ENCODE data around the gene KCNS3. TPM values are rescaled to one million over a fixed set of nuclear protein-coding genes. Genes with fewer than 3 reads are reported as not detected.
"Not testable (repeated sequence)": the region's sequence is repeated elsewhere in the genome, so short reads cannot be mapped to it uniquely, and the experiment has no call there.

KCNS3 gene
- total RNA-seq, 1 experiment from 2014 or later: 0.20 TPM

GRCh38 chr2:17961789-17962188 is 83.3 kb downstream of the KCNS3 start:
- H3K36me3 Mint-ChIP-seq (ENCODE audit: insufficient read depth, unreplicated experiment): no peaks in the 10 kb centered on the region
- intact Hi-C loops (cut with micrococcal nuclease; ENCODE audit: unreplicated experiment): no loop called here
- no peak for TF ChIP-seq CTCF (IDR thresholded peaks at IDR 0.05; ENCODE audit: insufficient read depth in 1 of 2, low read depth in 1 of 2, low read length in 1 of 2, severe bottlenecking in 1 of 2, unreplicated experiment in 1 of 2)
- no peaks in the 10 kb centered on the region for H3K27me3 ChIP-seq (replicated peaks; ENCODE audit: control insufficient read depth, insufficient read depth, low read length)
- CTCF ChIA-PET: no interaction called here
- H3K36me3 ChIP-seq (ENCODE audit: control insufficient read depth, insufficient read depth, low read length): no peaks in the 10 kb centered on the region
- H3K27me3 Mint-ChIP-seq (ENCODE audit: insufficient read depth, unreplicated experiment): peaks cover 7% of the 10 kb centered on the region
- POLR2A ChIA-PET: no interaction called here
- peaks cover 13% of the 10 kb centered on the region for H3K9me3 Mint-ChIP-seq (ENCODE audit: unreplicated experiment)
- H3K27ac Mint-ChIP-seq (ENCODE audit: unreplicated experiment): no peak overlapping the region
- no peaks in the 10 kb centered on the region for H3K4me1 Mint-ChIP-seq (ENCODE audit: low read depth, unreplicated experiment)
- no peak overlapping the region for H3K4me3 Mint-ChIP-seq (ENCODE audit: unreplicated experiment)
- H3K9me3 ChIP-seq: no peaks in the 10 kb centered on the region
- no TSS peak for BruUV-seq (replicated peaks)
- no peak for DNase-seq
- H3K4me3 ChIP-seq (ENCODE audit: low read depth, low read length): no peak overlapping the region
- no peaks in the 10 kb centered on the region for H3K4me1 ChIP-seq

GRCh38 chr2:17962876-17963275 is 84.4 kb downstream of the KCNS3 start:
- no peaks in the 10 kb centered on the region for H3K36me3 Mint-ChIP-seq (ENCODE audit: insufficient read depth, unreplicated experiment)
- intact Hi-C loops (cut with micrococcal nuclease; ENCODE audit: unreplicated experiment): no loop called here
- no peak overlapping the region for H3K4me3 Mint-ChIP-seq (ENCODE audit: unreplicated experiment)
- DNase-seq: no peak
- H3K4me3 ChIP-seq (ENCODE audit: low read depth, low read length): no peak overlapping the region
- H3K27me3 ChIP-seq (replicated peaks; ENCODE audit: control insufficient read depth, insufficient read depth, low read length): no peaks in the 10 kb centered on the region
- no peak for TF ChIP-seq CTCF (IDR thresholded peaks at IDR 0.05; ENCODE audit: insufficient read depth in 1 of 2, low read depth in 1 of 2, low read length in 1 of 2, severe bottlenecking in 1 of 2, unreplicated experiment in 1 of 2)
- no peaks in the 10 kb centered on the region for H3K4me1 Mint-ChIP-seq (ENCODE audit: low read depth, unreplicated experiment)
- H3K27me3 Mint-ChIP-seq (ENCODE audit: insufficient read depth, unreplicated experiment): peaks cover 7% of the 10 kb centered on the region
- H3K9me3 ChIP-seq: no peaks in the 10 kb centered on the region
- BruUV-seq (replicated peaks): no TSS peak
- POLR2A ChIA-PET: no interaction called here
- H3K9me3 Mint-ChIP-seq (ENCODE audit: unreplicated experiment): peaks cover 13% of the 10 kb centered on the region
- H3K36me3 ChIP-seq (ENCODE audit: control insufficient read depth, insufficient read depth, low read length): no peaks in the 10 kb centered on the region
- no peak overlapping the region for H3K27ac Mint-ChIP-seq (ENCODE audit: unreplicated experiment)
- CTCF ChIA-PET: no interaction called here
- no peaks in the 10 kb centered on the region for H3K4me1 ChIP-seq

GRCh38 chr2:17963571-17963970 is 85.1 kb downstream of the KCNS3 start:
- H3K9me3 Mint-ChIP-seq (ENCODE audit: unreplicated experiment): peaks cover 13% of the 10 kb centered on the region
- POLR2A ChIA-PET; H3K36me3 ChIP-seq (ENCODE audit: control insufficient read depth, insufficient read depth, low read length); H3K4me1 Mint-ChIP-seq (ENCODE audit: low read depth, unreplicated experiment); H3K27me3 ChIP-seq (replicated peaks; ENCODE audit: control insufficient read depth, insufficient read depth, low read length); H3K4me3 ChIP-seq (ENCODE audit: low read depth, low read length); BruUV-seq (replicated peaks); H3K4me3 Mint-ChIP-seq (ENCODE audit: unreplicated experiment); DNase-seq; H3K9me3 ChIP-seq; intact Hi-C loops (cut with micrococcal nuclease; ENCODE audit: unreplicated experiment); CTCF ChIA-PET; H3K4me1 ChIP-seq; H3K36me3 Mint-ChIP-seq (ENCODE audit: insufficient read depth, unreplicated experiment); H3K27ac Mint-ChIP-seq (ENCODE audit: unreplicated experiment): not testable (repeated sequence)
- peaks cover 11% of the 10 kb centered on the region for H3K27me3 Mint-ChIP-seq (ENCODE audit: insufficient read depth, unreplicated experiment)

- Mint-ChIP-seq H3K36me3 (ENCODE audit: insufficient read depth, unreplicated experiment) (no peaks in the 10 kb centered on the region), H3K9me3 (ENCODE audit: unreplicated experiment) (peaks cover 13% of the 10 kb centered on the region), H3K27ac (ENCODE audit: unreplicated experiment) (no peak overlapping the region), H3K27me3 (ENCODE audit: insufficient read depth, unreplicated experiment) (peaks cover 13% of the 10 kb centered on the region), H3K4me1 (ENCODE audit: low read depth, unreplicated experiment) (no peaks in the 10 kb centered on the region), H3K4me3 (ENCODE audit: unreplicated experiment) (no peak overlapping the region)
- no TSS peak for BruUV-seq (replicated peaks)
- intact Hi-C loops (cut with micrococcal nuclease; ENCODE audit: unreplicated experiment): no loop called here
- H3K4me1 ChIP-seq: no peaks in the 10 kb centered on the region
- no peaks in the 10 kb centered on the region for H3K36me3 ChIP-seq (ENCODE audit: control insufficient read depth, insufficient read depth, low read length)
- DNase-seq: no peak
- CTCF ChIA-PET: no interaction called here
- no peak for TF ChIP-seq CTCF (IDR thresholded peaks at IDR 0.05; ENCODE audit: insufficient read depth in 1 of 2, low read depth in 1 of 2, low read length in 1 of 2, severe bottlenecking in 1 of 2, unreplicated experiment in 1 of 2)
- no peak overlapping the region for H3K4me3 ChIP-seq (ENCODE audit: low read depth, low read length)
- H3K9me3 ChIP-seq: no peaks in the 10 kb centered on the region
- POLR2A ChIA-PET: no interaction called here
- no peaks in the 10 kb centered on the region for H3K27me3 ChIP-seq (replicated peaks; ENCODE audit: control insufficient read depth, insufficient read depth, low read length)
Measured at GRCh38 chr2:17965196-17965595, 86.7 kb downstream of the KCNS3 start.
